Nephron (organoid): ENCODE data around the gene SUMF2.
"Not testable (repeated sequence)": the region's sequence is repeated elsewhere in the genome, so short reads cannot be mapped to it uniquely, and the experiment has no call there.

Experiments
- H3K27ac Mint-ChIP-seq, 3 experiments: 2 replicates each; pipeline ENCODE4 v1.8.0; 2020; ENCODE audit warnings: mixed read lengths in 3 of 3, mild to moderate bottlenecking in 2 of 3, moderate library complexity in 1 of 3
- H3K27me3 Mint-ChIP-seq: 2 replicates; pipeline ENCODE4 v1.8.0; 2021; ENCODE audit warnings: low read depth, mild to moderate bottlenecking, moderate library complexity, mixed read lengths
- H3K36me3 Mint-ChIP-seq: 2 replicates; pipeline ENCODE4 v1.8.0; 2020; ENCODE audit warnings: low read depth, mixed read lengths
- H3K4me1 Mint-ChIP-seq: 2 replicates; pipeline ENCODE4 v1.8.0; 2020; ENCODE audit warnings: mixed read lengths
- H3K4me3 Mint-ChIP-seq, 3 experiments: 2 replicates each; pipeline ENCODE4 v1.8.0; 2020; ENCODE audit warnings: mild to moderate bottlenecking in 3 of 3, mixed read lengths in 3 of 3, moderate library complexity in 2 of 3
- H3K9me3 Mint-ChIP-seq: 2 replicates; pipeline ENCODE4 v1.8.0; 2020; ENCODE audit warnings: mixed read lengths
- CTCF ChIP-seq, 3 experiments: fragments of 200-600 bp; sonication (generic); IDR thresholded peaks; one replicate each; pipeline ENCODE4 v1.5.0; 2021; ENCODE audit warnings: antibody characterized with exemption in 3 of 3; ENCODE audit not compliant: unreplicated experiment in 3 of 3

Gene SUMF2

GRCh38 chr7:56053379-56053778 is 10.7 kb upstream of the SUMF2 start:
- no peaks in the 10 kb centered on the region for H3K27me3 Mint-ChIP-seq
- peaks cover 17% of the 10 kb centered on the region for H3K4me1 Mint-ChIP-seq
- TF ChIP-seq CTCF (IDR thresholded peaks at IDR 0.05; ENCODE audit: unreplicated experiment in 3 of 3): no peak
- peak overlapping the region in 1 of 3 experiments; percentile 97 for H3K27ac Mint-ChIP-seq
- H3K36me3 Mint-ChIP-seq: peaks cover 53% of the 10 kb centered on the region
- peak overlapping the region; percentile 92 to 98 (median 97) for H3K4me3 Mint-ChIP-seq
- H3K9me3 Mint-ChIP-seq: no peaks in the 10 kb centered on the region

- Mint-ChIP-seq H3K27ac (peak overlapping the region in 1 of 3 experiments; percentile 41), H3K9me3 (no peaks in the 10 kb centered on the region), H3K27me3 (no peaks in the 10 kb centered on the region), H3K36me3 (peaks cover 57% of the 10 kb centered on the region), H3K4me3 (peak overlapping the region; percentile 67 to 98 (median 72)), H3K4me1 (peaks cover 15% of the 10 kb centered on the region)
- no peak for TF ChIP-seq CTCF (IDR thresholded peaks at IDR 0.05; ENCODE audit: unreplicated experiment in 3 of 3)
Observed at GRCh38 chr7:56053993-56054392, 10.1 kb upstream of the SUMF2 start.

- H3K27me3 Mint-ChIP-seq: no peaks in the 10 kb centered on the region
- TF ChIP-seq CTCF (IDR thresholded peaks at IDR 0.05; ENCODE audit: unreplicated experiment in 3 of 3): no peak
- H3K4me3 Mint-ChIP-seq: peak overlapping the region; percentile 4 to 53 (median 37)
- H3K36me3 Mint-ChIP-seq: peaks cover 67% of the 10 kb centered on the region
- no peaks in the 10 kb centered on the region for H3K9me3 Mint-ChIP-seq
- H3K27ac Mint-ChIP-seq: peak overlapping the region; percentile 18 to 98 (median 28)
- H3K4me1 Mint-ChIP-seq: peaks cover 18% of the 10 kb centered on the region
Observed at GRCh38 chr7:56062382-56062781, 1.7 kb upstream of the SUMF2 start.

- Mint-ChIP-seq H3K27ac (peak overlapping the region; percentile 88 to 98 (median 98)), H3K27me3 (no peaks in the 10 kb centered on the region), H3K4me3 (peak overlapping the region; percentile 92 to 97 (median 94)), H3K4me1 (peaks cover 18% of the 10 kb centered on the region), H3K36me3 (peaks cover 61% of the 10 kb centered on the region), H3K9me3 (no peaks in the 10 kb centered on the region)
- no peak for TF ChIP-seq CTCF (IDR thresholded peaks at IDR 0.05; ENCODE audit: unreplicated experiment in 3 of 3)
Observed at GRCh38 chr7:56063500-56063881, 595 bp upstream of the SUMF2 start.

GRCh38 chr7:56066376-56066775 is 2.3 kb downstream of the SUMF2 start:
- H3K36me3 Mint-ChIP-seq: peaks cover 49% of the 10 kb centered on the region
- H3K4me3 Mint-ChIP-seq, H3K9me3 Mint-ChIP-seq, H3K27me3 Mint-ChIP-seq, H3K27ac Mint-ChIP-seq: not testable (repeated sequence)
- H3K4me1 Mint-ChIP-seq: peaks cover 18% of the 10 kb centered on the region

- H3K4me3 Mint-ChIP-seq: no peak overlapping the region
Observed at GRCh38 chr7:56074371-56074791, 10.3 kb downstream of the SUMF2 start.

More at GRCh38 chr7:56074371-56074791, 10.3 kb downstream of the SUMF2 start:
- H3K36me3 Mint-ChIP-seq: peaks cover 30% of the 10 kb centered on the region
- H3K4me1 Mint-ChIP-seq: peaks cover 10% of the 10 kb centered on the region
- peak; percentile 85 to 87 (median 85) for TF ChIP-seq CTCF (IDR thresholded peaks at IDR 0.05; ENCODE audit: unreplicated experiment in 3 of 3)
- peak overlapping the region; percentile 3 to 52 (median 7) for H3K27ac Mint-ChIP-seq
- H3K9me3 Mint-ChIP-seq: no peaks in the 10 kb centered on the region
- H3K27me3 Mint-ChIP-seq: no peaks in the 10 kb centered on the region
